Glutamatergic neuron (in vitro differentiated cells): ENCODE results near the gene PIM3. TPM values are rescaled to one million over a fixed set of nuclear protein-coding genes. Genes with fewer than 3 reads are reported as not detected.

Experiments used
- DNase-seq: peaks from one replicate; pipeline ENCODE4 v3.0.0; 2022
- H3K27ac Mint-ChIP-seq: one replicate; pipeline ENCODE4 v1.8.0; 2020; ENCODE audit warnings: mild to moderate bottlenecking, mixed read lengths, inconsistent platforms; ENCODE audit not compliant: unreplicated experiment
- H3K27me3 Mint-ChIP-seq: one replicate; pipeline ENCODE4 v1.8.0; 2020; ENCODE audit warnings: mild to moderate bottlenecking, moderate library complexity, mixed read lengths, inconsistent platforms; ENCODE audit not compliant: unreplicated experiment
- H3K36me3 Mint-ChIP-seq: one replicate; pipeline ENCODE4 v1.8.0; 2020; ENCODE audit warnings: mild to moderate bottlenecking, mixed read lengths, inconsistent platforms; ENCODE audit not compliant: unreplicated experiment
- H3K4me1 Mint-ChIP-seq: one replicate; pipeline ENCODE4 v1.8.0; 2020; ENCODE audit warnings: mild to moderate bottlenecking, low read depth, mixed read lengths, inconsistent platforms; ENCODE audit not compliant: unreplicated experiment
- H3K4me3 Mint-ChIP-seq: one replicate; pipeline ENCODE4 v1.8.0; 2020; ENCODE audit warnings: mild to moderate bottlenecking, mixed read lengths, inconsistent platforms; ENCODE audit not compliant: unreplicated experiment
- H3K9me3 Mint-ChIP-seq: one replicate; pipeline ENCODE4 v1.8.0; 2020; ENCODE audit warnings: mild to moderate bottlenecking, moderate library complexity, mixed read lengths, inconsistent platforms; ENCODE audit not compliant: unreplicated experiment
- CTCF ChIP-seq: fragments of 200-600 bp; sonication (generic); IDR thresholded peaks from one replicate; pipeline ENCODE4 v1.5.0; 2021; ENCODE audit not compliant: partially characterized antibody, unreplicated experiment
- total RNA-seq: library from RNA; stranded (reverse); fragmentation: NEBNext Ultra II Directional; extraction: Animal tissue kit (Norgen Biotek cat#: 25700); gene quantifications from one replicate; pipeline ENCODE4 v1.2.1, GENCODE V29; 2021; ENCODE audit not compliant: unreplicated experiment

The PIM3 gene
- total RNA-seq, 1 donor from 2014 or later, result 32.3 TPM

- Mint-ChIP-seq H3K36me3 (no peaks in the 10 kb centered on the region), H3K9me3 (peaks cover 7% of the 10 kb centered on the region), H3K4me1 (peaks cover 6% of the 10 kb centered on the region), H3K27ac (peak overlapping the region; percentile 28), H3K27me3 (peaks cover 8% of the 10 kb centered on the region), H3K4me3 (peak overlapping the region; percentile 87)
- TF ChIP-seq CTCF, result no peak
- DNase-seq, result peak; percentile 80
Measured at GRCh38 chr22:49962012-49962750, 1.6 kb downstream of the PIM3 start.

- peaks cover 10% of the 10 kb centered on the region for H3K9me3 Mint-ChIP-seq
- peak; percentile 54 for DNase-seq
- peak overlapping the region; percentile 69 for H3K4me3 Mint-ChIP-seq
- H3K36me3 Mint-ChIP-seq, result no peaks in the 10 kb centered on the region
- TF ChIP-seq CTCF, result no peak
- H3K27ac Mint-ChIP-seq, result peak overlapping the region; percentile 28
- peaks cover 10% of the 10 kb centered on the region for H3K4me1 Mint-ChIP-seq
- H3K27me3 Mint-ChIP-seq, result peaks cover 10% of the 10 kb centered on the region
Measured at GRCh38 chr22:49962751-49963646, 2.4 kb downstream of the PIM3 start.

DNA sequence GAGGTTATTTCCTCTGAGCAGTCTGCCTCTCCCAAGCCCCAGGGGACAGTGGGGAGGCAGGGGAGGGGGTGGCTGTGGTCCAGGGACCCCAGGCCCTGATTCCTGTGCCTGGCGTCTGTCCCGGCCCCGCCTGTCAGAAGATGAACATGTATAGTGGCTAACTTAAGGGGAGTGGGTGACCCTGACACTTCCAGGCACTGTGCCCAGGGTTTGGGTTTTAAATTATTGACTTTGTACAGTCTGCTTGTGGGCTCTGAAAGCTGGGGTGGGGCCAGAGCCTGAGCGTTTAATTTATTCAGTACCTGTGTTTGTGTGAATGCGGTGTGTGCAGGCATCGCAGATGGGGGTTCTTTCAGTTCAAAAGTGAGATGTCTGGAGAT is 3.1 kb downstream of the PIM3 start:
- H3K9me3 Mint-ChIP-seq, result peaks cover 10% of the 10 kb centered on the region
- peaks cover 8% of the 10 kb centered on the region for H3K4me1 Mint-ChIP-seq
- TF ChIP-seq CTCF, result no peak
- DNase-seq, result no peak
- H3K36me3 Mint-ChIP-seq, result no peaks in the 10 kb centered on the region
- peak overlapping the region; percentile 59 for H3K27ac Mint-ChIP-seq
- H3K4me3 Mint-ChIP-seq, result peak overlapping the region; percentile 75
- H3K27me3 Mint-ChIP-seq, result peaks cover 12% of the 10 kb centered on the region

DNA sequence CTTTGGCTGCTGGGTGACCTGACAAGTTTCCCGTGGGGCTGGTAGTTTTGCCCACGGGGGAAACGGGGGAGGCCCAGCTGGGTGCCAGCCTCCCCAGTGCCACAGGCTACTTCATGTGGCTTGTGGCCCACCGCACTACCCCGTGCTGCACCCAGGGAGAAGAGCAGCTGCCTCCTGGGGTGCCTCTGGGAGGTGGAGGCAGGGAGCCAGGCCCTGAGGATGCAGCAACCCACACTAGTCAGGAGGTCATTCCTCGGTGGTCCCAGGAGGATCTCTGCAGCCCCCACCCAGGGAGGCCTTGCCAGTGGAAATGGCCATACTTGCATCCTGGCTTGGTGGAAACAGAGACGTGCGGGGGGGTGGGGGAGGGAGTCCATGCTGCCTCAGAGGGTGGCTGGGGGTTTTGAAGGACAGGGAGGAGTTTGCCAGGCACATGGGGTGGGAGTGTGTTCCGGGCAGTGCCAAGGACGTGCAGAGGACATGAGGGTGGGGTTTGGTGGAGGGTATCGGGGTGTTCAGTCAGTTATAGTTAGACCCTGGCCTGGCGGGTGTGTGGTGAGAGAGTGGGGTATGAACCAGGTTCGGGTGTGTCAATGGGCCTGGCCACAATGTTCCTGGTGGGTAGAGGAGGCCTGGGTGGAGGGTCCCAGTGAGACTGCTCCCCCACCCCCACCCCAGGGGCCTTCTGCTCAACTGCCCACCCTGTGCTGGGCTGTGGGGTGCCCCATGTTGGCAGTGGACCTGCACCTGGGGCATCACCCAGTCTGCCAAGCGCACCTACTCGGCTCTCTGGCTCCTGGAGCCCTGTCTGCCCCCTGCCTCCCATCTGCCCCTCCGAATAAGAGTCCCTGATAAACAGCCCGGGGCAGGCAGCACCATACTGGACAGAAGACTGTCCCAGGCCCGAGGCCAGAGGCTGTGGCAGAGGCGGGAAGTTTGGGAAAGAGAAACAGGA is 3.8 kb downstream of the PIM3 start:
- TF ChIP-seq CTCF, result no peak
- Mint-ChIP-seq H3K9me3 (peaks cover 8% of the 10 kb centered on the region), H3K4me1 (peaks cover 8% of the 10 kb centered on the region), H3K4me3 (peak overlapping the region; percentile 75), H3K27me3 (peaks cover 10% of the 10 kb centered on the region), H3K27ac (no peak overlapping the region), H3K36me3 (no peaks in the 10 kb centered on the region)
- DNase-seq, result peak; percentile 19
